GM18498 (cell line): ENCODE data around the gene CRACDL.

ENCODE experiments used
- ATAC-seq: cut with Tn5 transposase; IDR thresholded peaks from one replicate; pipeline ENCODE4 v1.9.1; 2021; ENCODE audit warnings: mild to moderate bottlenecking, moderate library complexity; ENCODE audit not compliant: unreplicated experiment

The CRACDL gene

GRCh38 chr2:98927027-98927426 lies 9.0 kb downstream of the CRACDL start:
- ATAC-seq = no peak

GRCh38 chr2:98926601-98927000 lies 9.4 kb downstream of the CRACDL start:
- ATAC-seq = no peak

GRCh38 chr2:98924910-98925309 lies 11.1 kb downstream of the CRACDL start:
- no peak for ATAC-seq

GRCh38 chr2:98924038-98924830 lies 11.8 kb downstream of the CRACDL start:
- ATAC-seq = no peak

GRCh38 chr2:98923244-98923940 lies 12.6 kb downstream of the CRACDL start:
- no peak for ATAC-seq

GRCh38 chr2:98921062-98921461 lies 15.0 kb downstream of the CRACDL start:
- no peak for ATAC-seq

GRCh38 chr2:98917031-98917471 lies 19.0 kb downstream of the CRACDL start:
- ATAC-seq = no peak

GRCh38 chr2:98915751-98916358 lies 20.2 kb downstream of the CRACDL start:
- ATAC-seq = no peak

- ATAC-seq = no peak
Measured at GRCh38 chr2:98914713-98915580, 21.1 kb downstream of the CRACDL start.

- ATAC-seq = no peak
Measured at GRCh38 chr2:98913916-98914712, 21.9 kb downstream of the CRACDL start.

GRCh38 chr2:98912957-98913915 lies 22.8 kb downstream of the CRACDL start:
- ATAC-seq = no peak

- no peak for ATAC-seq
Measured at GRCh38 chr2:98912221-98912851, 23.7 kb downstream of the CRACDL start.

- no peak for ATAC-seq
Measured at GRCh38 chr2:98911376-98912154, 24.5 kb downstream of the CRACDL start.

- no peak for ATAC-seq
Measured at GRCh38 chr2:98911126-98911375, 25.0 kb downstream of the CRACDL start.

- no peak for ATAC-seq
Measured at GRCh38 chr2:98910349-98911125, 25.5 kb downstream of the CRACDL start.

- no peak for ATAC-seq
Measured at GRCh38 chr2:98909317-98910211, 26.5 kb downstream of the CRACDL start.
